ENCODE results near the gene HAAO. TPM values are rescaled to one million over a fixed set of nuclear protein-coding genes. Genes with fewer than 3 reads are reported as not detected.

The HAAO gene
- total RNA-seq, 2 experiments from 2014 or later = not detected

- no peak for TF ChIP-seq CTCF (IDR thresholded peaks at IDR 0.05)
- peaks cover 25% of the 10 kb centered on the region for H3K4me1 ChIP-seq (ENCODE audit: insufficient read depth, low read length)
- H3K4me3 ChIP-seq (ENCODE audit: low read length) = no peak overlapping the region
- Mint-ChIP-seq H3K4me1 (ENCODE audit: low read depth) (peaks cover 30% of the 10 kb centered on the region), H3K36me3 (ENCODE audit: low read depth) (peaks cover 22% of the 10 kb centered on the region), H3K27me3 (peaks cover 7% of the 10 kb centered on the region), H3K9me3 (no peaks in the 10 kb centered on the region), H3K27ac (no peak overlapping the region), H3K4me3 (no peak overlapping the region)
- peaks cover 0 to 2% of the 10 kb centered on the region in 2 experiments for H3K9me3 ChIP-seq (ENCODE audit: control insufficient read depth in 1 of 2, insufficient read depth in 1 of 2, low read length in 2 of 2)
- no peak overlapping the region for H3K27ac ChIP-seq (ENCODE audit: low read depth in 1 of 2, low read length in 2 of 2)
- DNase-seq = no peak
- ATAC-seq (ENCODE audit: poor library complexity) = no peak
- no peaks in the 10 kb centered on the region for H3K27me3 ChIP-seq (ENCODE audit: control insufficient read depth in 1 of 2, insufficient read depth in 2 of 2, low read length in 2 of 2)
- ChIA-PET CTCF (interaction anchor here (2.2 kb wide), 1 partner anchor 14 kb away, joined by 7 read pairs; no protein-coding TSS in a partner anchor), POLR2A (interaction anchor here (0.7 kb wide), 1 partner anchor 17 kb away, joined by 3 read pairs; no protein-coding TSS in a partner anchor)
- intact Hi-C loops (cut with DNase I, micrococcal nuclease) = loop anchor here (5.0 to 10.0 kb wide), 4 partner anchors 314 to 1181 kb away; partner anchors contain the start of genes COX7A2L (in 1 of the 2), LRPPRC (in 1 of the 2) and THADA (in 1 of the 2)
- H3K36me3 ChIP-seq (ENCODE audit: insufficient read depth, low read length) = no peaks in the 10 kb centered on the region
Observed at GRCh38 chr2:42813763-42814162, 21.4 kb upstream of the HAAO start.

DNA sequence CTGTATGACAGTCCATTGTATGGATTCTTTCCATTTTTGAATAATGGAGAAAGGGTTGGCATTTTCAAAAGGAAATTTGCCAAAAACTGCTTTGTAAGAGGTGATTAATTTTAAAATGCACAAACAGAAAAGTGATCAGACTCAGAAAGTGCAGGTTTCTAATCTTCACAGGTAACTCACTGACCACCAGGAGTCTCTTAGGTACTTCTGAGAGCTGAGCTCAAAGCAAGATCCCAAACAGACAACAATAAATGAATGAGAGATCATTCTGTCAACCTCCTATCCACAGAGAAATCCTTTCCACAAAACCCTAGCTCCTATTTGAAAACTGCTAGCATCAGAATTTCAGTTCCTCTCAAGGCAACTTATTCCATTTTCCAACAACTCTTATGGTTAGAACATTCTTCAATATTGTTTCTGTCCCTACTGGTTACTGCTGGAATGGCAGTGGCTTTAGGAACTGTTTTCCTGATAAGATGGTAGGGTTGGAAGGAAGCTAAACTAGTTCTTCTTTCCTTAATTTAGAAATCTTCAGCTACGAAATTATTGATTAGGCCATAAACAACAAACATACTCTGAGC, 20.6 kb upstream of the HAAO start:
- DNase-seq (peak in 2 of 14 experiments; percentile 37 to 41), ATAC-seq (ENCODE audit: poor library complexity) (no peak)
- no peaks in the 10 kb centered on the region for H3K36me3 ChIP-seq (ENCODE audit: insufficient read depth, low read length)
- Mint-ChIP-seq H3K4me1 (ENCODE audit: low read depth) (peaks cover 30% of the 10 kb centered on the region), H3K9me3 (no peaks in the 10 kb centered on the region), H3K27me3 (peaks cover 7% of the 10 kb centered on the region), H3K4me3 (peak overlapping the region; percentile 90), H3K36me3 (ENCODE audit: low read depth) (peaks cover 22% of the 10 kb centered on the region), H3K27ac (peak overlapping the region; percentile 88)
- TF ChIP-seq CTCF (IDR thresholded peaks at IDR 0.05) = peak; percentile 58
- no peaks in the 10 kb centered on the region for H3K9me3 ChIP-seq (ENCODE audit: control insufficient read depth in 1 of 2, insufficient read depth in 1 of 2, low read length in 2 of 2)
- no peak overlapping the region for H3K27ac ChIP-seq (ENCODE audit: low read depth in 1 of 2, low read length in 2 of 2)
- ChIA-PET CTCF (interaction anchor here (2.2 kb wide), 1 partner anchor 15 kb away, joined by 7 read pairs; no protein-coding TSS in a partner anchor), POLR2A (no interaction called here)
- H3K4me1 ChIP-seq (ENCODE audit: insufficient read depth, low read length) = peaks cover 27% of the 10 kb centered on the region
- H3K4me3 ChIP-seq (ENCODE audit: low read length) = no peak overlapping the region
- H3K27me3 ChIP-seq (ENCODE audit: control insufficient read depth in 1 of 2, insufficient read depth in 2 of 2, low read length in 2 of 2) = no peaks in the 10 kb centered on the region
- intact Hi-C loops (cut with DNase I, micrococcal nuclease) = loop anchor here (5.0 to 10.0 kb wide), 4 partner anchors 314 to 1182 kb away; partner anchors contain the start of genes COX7A2L (in 1 of the 2), LRPPRC (in 1 of the 2) and THADA (in 1 of the 2)

- no peak for TF ChIP-seq CTCF (IDR thresholded peaks at IDR 0.05)
- peak overlapping the region; percentile 89 for H3K4me3 ChIP-seq (ENCODE audit: low read length)
Observed at GRCh38 chr2:42810971-42811811, 18.8 kb upstream of the HAAO start.

More at GRCh38 chr2:42810971-42811811, 18.8 kb upstream of the HAAO start:
- POLR2A ChIA-PET = interaction anchor here (0.7 to 3.2 kb wide), 38 partner anchors 8 to 1551 kb away, joined by 3 to 44 read pairs (median 6); partner anchors contain the start of genes CAMKMT, HAAO, PLEKHH2 and PPM1B
- no peaks in the 10 kb centered on the region for H3K9me3 Mint-ChIP-seq
- DNase-seq = peak in 13 of 14 experiments; percentile 27 to 75 (median 42)
- H3K4me1 Mint-ChIP-seq (ENCODE audit: low read depth) = peaks cover 30% of the 10 kb centered on the region
- peak overlapping the region; percentile 93 for H3K27ac ChIP-seq (ENCODE audit: low read depth in 1 of 2, low read length in 2 of 2)
- H3K27me3 Mint-ChIP-seq = peaks cover 7% of the 10 kb centered on the region
- H3K27ac Mint-ChIP-seq = peak overlapping the region; percentile 100
- no peaks in the 10 kb centered on the region for H3K9me3 ChIP-seq (ENCODE audit: control insufficient read depth in 1 of 2, insufficient read depth in 1 of 2, low read length in 2 of 2)
- CTCF ChIA-PET = interaction anchor here (1.4 kb wide), 1 partner anchor 17 kb away, joined by 5 read pairs; no protein-coding TSS in a partner anchor
- no peaks in the 10 kb centered on the region for H3K36me3 ChIP-seq (ENCODE audit: insufficient read depth, low read length)
- H3K4me3 Mint-ChIP-seq = peak overlapping the region; percentile 98
- intact Hi-C loops (cut with DNase I, micrococcal nuclease) = loop anchor here (5.0 to 10.0 kb wide), 4 partner anchors 316 to 1184 kb away; partner anchors contain the start of genes COX7A2L (in 1 of the 2), LRPPRC (in 1 of the 2) and THADA (in 1 of the 2)
- peaks cover 27% of the 10 kb centered on the region for H3K4me1 ChIP-seq (ENCODE audit: insufficient read depth, low read length)
- H3K36me3 Mint-ChIP-seq (ENCODE audit: low read depth) = peaks cover 22% of the 10 kb centered on the region
- ATAC-seq (ENCODE audit: poor library complexity) = peak; percentile 10
- H3K27me3 ChIP-seq (ENCODE audit: control insufficient read depth in 1 of 2, insufficient read depth in 2 of 2, low read length in 2 of 2) = no peaks in the 10 kb centered on the region

All from CD4-positive, alpha-beta T cell (primary cell).